Stimulated activated CD8-positive, alpha-beta memory T cell treated with anti-CD3 and anti-CD28 coated beads, Interleukin-15, amount 100 ng/mL, for 24 hours (primary cell): Measurements from ENCODE around the gene ZNG1B.
"Not testable (repeated sequence)": the region's sequence is repeated elsewhere in the genome, so short reads cannot be mapped to it uniquely, and the experiment has no call there.

Experiments
- DNase-seq: peaks from one replicate; pipeline ENCODE4 v3.0.0-alpha.2; 2020; ENCODE audit warnings: low read depth

The ZNG1B gene

DNA sequence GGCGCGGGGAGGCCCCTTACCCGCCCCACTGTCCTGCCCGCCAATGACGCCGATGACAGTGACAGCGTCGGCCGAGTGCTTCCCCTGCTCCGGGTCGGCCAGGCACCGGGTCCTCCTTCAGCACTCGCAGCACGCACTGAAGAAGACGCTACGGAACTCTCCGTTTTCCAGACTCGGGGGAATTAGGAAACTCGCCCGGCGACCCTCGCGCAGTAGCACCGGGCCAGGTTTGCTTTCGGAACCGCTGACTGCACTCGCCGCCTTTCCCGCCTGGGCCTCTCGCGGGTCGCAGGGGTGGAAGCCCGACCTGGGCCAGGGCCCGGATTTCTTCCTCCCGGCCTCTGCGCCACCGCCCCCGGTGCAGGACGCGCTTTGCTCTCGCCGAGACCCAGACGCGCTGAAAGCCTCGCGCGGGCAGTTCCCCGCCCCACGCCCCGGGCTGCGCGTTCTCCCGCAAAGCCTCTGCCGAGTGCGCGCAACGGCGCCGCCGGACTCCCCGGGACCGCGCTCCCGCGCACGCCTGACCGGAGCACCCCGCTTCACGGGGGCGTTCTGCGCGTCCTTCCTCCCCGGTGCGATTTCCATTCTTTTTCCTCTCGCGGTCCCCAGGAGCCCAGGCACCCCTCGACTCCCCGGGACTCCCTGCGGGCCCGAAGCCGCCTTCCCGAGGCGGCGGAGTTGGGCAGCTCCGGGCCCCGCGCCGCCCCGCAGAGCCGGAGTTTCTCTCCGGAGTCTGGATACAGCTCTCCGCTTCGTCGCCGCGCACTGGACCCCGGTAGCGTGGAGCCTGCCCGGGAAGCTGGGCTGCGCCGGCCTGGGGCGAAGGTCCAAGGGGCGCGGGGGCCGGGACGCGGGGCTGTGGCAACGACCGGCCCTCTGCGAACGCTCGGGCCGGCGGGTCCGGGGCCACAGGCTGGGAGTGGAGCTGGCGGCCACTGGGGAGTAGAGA, 65.9 kb downstream of the ZNG1B start:
- not testable (repeated sequence) for DNase-seq

DNA sequence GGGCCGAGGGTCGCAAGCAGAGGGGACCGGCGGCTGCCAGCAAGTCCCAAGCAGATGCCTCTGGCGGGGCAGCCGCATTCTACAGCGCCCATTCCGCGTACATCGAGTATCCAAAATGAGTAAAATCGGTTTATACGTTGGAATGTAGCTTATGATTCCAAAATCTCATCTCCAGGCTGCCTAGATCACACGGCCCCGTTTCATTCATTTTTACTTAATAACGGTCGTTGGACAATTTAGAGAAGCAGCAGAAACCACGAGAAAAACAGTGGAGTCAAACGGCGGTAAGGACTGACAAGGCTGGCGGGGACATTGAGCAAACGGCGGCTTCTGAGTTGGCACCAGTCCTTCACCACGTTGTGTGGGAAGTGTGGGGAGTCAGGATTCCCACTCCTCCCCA, 66.6 kb downstream of the ZNG1B start:
- not testable (repeated sequence) for DNase-seq

DNA sequence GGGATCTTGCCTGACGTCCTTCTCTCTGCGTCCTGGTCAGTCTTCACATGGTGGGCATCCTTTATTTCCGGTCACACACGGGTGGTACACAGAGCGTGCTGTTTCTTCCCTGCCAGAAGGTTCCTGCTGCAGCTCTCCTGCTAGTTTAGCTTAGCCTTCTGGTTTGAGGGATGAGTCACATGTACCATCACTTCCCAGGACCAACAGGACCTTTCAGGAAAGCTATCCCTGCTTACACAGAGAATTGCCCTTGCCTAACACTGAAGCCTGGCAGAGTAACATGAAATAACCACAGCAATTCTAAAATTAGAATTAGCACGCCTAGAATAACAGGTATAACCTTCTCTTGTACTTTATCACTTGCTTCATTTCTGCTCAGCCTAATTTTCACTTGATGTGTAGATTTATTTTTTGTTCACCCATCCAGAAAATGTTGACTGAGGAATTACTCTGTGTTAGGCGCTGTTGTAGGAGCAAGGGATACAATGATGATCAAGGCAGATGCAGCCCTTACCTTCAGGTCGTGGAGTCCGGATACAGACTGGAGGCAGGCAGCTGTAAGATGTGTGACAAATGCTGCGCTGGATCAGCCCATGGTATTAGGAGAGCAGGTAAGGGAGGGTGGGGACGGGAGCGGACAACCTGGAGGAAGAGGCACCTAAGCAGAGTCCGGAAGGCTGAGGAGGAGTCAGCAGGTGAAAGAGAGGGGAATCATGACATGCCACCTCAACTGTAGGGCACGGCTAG, 70.1 kb downstream of the ZNG1B start:
- DNase-seq: not testable (repeated sequence)

- not testable (repeated sequence) for DNase-seq
Observed at GRCh38 chr2:113508187-113508586, 70.7 kb downstream of the ZNG1B start.

- DNase-seq: not testable (repeated sequence)
Observed at GRCh38 chr2:113510913-113511312, 73.4 kb downstream of the ZNG1B start.

GRCh38 chr2:113511859-113512258, 74.4 kb downstream of the ZNG1B start:
- DNase-seq: not testable (repeated sequence)

- not testable (repeated sequence) for DNase-seq
Observed at GRCh38 chr2:113515457-113515856, 78.0 kb downstream of the ZNG1B start.

DNA sequence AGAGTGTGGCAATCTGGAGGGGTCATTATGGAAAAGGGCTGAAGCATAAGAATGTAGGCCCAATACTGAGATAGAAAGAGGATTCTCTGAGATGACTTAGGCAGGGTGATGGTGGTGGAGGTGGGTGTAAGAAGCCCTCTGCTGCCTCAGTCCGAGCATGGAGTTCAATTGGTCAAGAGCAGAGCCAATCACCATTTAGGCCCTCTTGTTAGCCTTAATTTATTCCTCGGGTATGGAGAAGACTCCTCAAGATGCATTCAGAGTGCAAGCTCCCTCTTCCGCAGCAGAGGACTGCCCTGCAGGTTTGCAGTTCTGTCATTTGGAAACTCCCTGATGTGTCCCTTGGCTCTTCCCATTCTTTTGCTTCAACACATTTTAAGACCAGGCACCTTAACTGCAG, 78.5 kb downstream of the ZNG1B start:
- DNase-seq: not testable (repeated sequence)

- DNase-seq: not testable (repeated sequence)
Observed at GRCh38 chr2:113517025-113517424, 79.5 kb downstream of the ZNG1B start.

DNA sequence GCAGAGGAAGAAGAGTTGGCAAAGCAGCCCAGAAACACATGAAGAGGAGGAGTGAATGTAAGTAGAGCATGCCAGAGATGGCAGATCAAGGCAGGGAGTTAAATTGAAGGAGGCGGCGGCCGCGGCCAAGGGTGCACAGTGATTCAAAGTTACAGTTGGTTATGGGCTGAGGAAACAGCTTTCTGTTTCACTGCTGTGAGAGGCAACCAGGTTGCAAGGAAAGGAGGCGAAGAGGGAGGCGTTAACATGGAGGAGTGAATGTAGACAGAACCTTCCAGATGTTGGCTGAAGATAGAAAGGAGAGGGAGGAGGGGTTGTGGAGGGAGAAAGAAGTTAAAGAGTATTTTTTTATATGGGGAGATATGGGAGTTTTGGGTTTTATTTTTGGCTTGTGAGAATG, 83.3 kb downstream of the ZNG1B start:
- not testable (repeated sequence) for DNase-seq

DNA sequence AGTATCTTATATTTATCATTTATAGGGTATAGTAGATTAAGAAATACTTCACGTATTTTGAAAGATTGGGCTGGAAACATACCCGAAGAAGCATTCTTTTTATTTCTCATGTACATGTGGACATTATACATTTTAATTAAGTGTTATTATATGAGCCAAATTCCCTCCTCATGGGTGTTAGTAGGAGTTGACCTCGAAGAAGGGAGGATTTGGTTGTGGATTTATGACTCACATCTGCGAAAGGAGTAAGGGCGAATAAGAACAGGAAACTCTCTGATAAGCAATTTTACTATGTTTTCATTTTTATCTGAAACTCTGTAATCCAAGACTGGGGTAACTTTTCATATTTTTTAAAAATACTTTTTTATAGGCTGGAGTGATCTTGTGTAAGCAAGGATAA, 84.0 kb downstream of the ZNG1B start:
- not testable (repeated sequence) for DNase-seq

DNA sequence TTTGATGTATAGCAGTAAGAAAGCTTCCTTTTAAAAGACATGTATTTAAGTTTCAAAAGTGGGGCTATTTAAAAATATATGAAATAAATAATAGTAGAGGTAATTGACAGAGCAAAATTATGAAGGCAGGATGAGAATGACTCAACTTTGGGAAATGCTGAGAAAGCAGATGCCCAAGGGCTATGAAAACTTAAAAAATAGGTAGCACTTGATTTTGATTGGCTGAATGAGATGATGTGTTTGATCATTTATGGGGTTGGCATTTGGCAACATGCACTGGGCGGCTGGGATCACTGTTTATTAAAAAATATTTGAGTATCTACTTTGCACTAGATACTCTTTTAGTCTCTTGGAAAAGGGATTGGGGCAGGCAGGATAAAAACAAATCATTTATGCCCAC, 87.5 kb downstream of the ZNG1B start:
- not testable (repeated sequence) for DNase-seq

- not testable (repeated sequence) for DNase-seq
Observed at GRCh38 chr2:113527350-113528045, 90.0 kb downstream of the ZNG1B start.

DNA sequence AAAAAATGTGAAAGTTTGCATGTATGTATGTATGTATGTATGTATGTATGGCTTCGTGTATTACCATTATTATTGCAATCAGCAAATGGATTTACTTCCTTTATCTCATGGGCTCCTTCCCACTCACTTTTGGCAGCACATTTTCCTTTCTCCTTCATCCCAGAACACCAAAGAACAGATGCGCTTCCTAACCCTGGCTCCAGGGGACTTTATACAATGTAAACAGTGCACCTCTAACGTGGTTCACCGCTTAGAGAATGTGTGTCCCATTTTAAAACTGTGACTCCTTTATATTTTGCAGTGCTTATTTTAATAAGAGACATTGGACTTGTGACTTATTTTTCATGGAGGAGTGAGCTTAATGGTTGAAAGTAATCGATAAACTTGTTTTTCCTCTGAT, 90.6 kb downstream of the ZNG1B start:
- DNase-seq: not testable (repeated sequence)

GRCh38 chr2:113528904-113529303, 91.4 kb downstream of the ZNG1B start:
- not testable (repeated sequence) for DNase-seq

DNA sequence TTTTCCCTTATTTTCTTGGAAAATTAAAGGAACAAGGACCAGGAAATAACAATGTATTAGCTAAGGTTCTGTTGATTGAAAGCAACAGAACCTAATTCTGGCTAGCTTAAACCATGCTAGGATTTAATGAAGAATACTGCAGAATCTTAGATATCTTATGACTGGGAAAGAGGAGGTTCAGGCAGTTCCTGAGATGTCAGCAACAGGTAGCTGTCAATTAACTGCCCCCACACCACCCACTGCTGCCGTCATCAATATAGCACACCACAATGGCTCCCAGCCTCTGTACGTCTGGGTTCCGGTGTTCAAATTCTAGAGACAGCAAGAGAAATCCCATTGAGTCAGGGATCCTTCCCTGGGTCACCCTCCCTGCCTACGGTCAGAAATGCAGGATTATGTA, 95.5 kb downstream of the ZNG1B start:
- DNase-seq: not testable (repeated sequence)

- not testable (repeated sequence) for DNase-seq
Observed at GRCh38 chr2:113536573-113536972, 99.1 kb downstream of the ZNG1B start.

DNA sequence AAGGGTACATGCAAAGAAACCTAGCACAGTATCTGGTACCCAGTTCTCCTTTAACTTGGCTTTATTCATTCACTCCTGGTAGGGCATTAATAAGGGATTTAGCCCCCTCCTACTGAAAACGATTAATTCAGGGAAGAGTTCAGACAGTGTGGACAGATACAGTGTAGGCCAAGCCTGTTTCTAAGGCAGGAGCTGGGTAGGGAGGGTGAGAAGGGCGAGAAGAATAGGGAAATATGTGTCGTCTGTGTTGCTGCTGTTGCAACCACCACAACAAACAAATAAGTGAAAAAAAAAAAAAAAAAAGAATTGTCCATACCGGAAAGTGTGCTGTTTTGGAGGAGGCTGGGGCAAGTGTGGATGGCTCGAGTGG, 103.3 kb downstream of the ZNG1B start:
- not testable (repeated sequence) for DNase-seq

- not testable (repeated sequence) for DNase-seq
Observed at GRCh38 chr2:113541204-113541975, 103.9 kb downstream of the ZNG1B start.

DNA sequence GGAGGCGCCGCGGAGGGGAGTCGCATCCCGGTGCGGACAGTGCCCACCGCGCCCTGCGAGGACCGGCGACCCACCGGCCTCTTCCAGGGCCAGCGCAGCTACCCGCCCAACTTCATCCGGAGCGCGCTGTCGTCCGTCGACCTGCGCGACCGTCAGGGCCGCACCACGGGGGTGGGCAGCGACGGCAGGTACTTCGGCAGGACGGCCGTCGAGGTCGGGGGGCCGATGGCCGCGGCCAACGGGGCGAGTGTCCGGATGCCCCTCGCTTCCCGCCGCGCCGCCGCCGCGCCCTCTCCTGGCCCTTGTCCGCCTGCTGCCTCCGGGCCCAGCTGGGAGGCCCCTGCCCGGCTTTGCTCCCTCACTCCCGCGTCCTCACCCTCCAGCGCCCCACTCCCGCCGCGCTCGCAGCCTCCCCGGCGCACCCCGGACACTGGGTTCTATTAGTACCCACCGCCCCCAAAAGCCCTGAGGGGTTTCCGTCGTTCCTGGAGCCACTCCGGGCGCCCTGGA, 104.5 kb downstream of the ZNG1B start:
- not testable (repeated sequence) for DNase-seq

DNA sequence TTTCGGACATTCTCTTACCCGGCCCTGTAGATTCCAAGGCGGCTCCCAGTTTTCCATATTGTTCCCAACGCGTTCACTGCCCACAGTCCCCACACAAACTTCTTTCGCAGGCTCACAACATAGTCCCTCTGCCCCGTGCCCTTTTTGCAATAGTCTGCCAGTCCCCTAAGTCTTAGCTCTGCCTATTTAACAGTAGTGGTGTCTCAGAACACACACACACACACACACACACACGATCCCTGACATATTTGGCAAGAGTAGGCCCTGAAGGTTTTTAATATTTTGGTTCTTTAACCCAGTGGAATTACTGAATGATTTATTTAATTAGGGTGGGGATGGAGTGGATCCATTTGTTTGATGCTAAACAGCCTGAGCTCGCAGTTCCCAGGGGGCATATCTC, 105.0 kb downstream of the ZNG1B start:
- not testable (repeated sequence) for DNase-seq
